Measurements from ENCODE around the gene MYH16. TPM values are rescaled to one million over a fixed set of nuclear protein-coding genes. Genes with fewer than 3 reads are reported as not detected.
"Not testable (repeated sequence)": the region's sequence is repeated elsewhere in the genome, so short reads cannot be mapped to it uniquely, and the experiment has no call there.

The MYH16 gene
- total RNA-seq, 1 donor from 2014 or later = not detected

- peaks cover 42% of the 10 kb centered on the region for H3K36me3 Mint-ChIP-seq (ENCODE audit: low read depth)
- ChIA-PET CTCF (no interaction called here), POLR2A (interaction anchor here (0.6 kb wide), 1 partner anchor 27 kb away, joined by 6 read pairs; no protein-coding TSS in a partner anchor)
- ATAC-seq (ENCODE audit: low read depth) = no peak
- H3K27me3 Mint-ChIP-seq = no peaks in the 10 kb centered on the region
- intact Hi-C loops (cut with micrococcal nuclease) = no loop called here
- no peak overlapping the region for H3K27ac Mint-ChIP-seq
- H3K9me3 Mint-ChIP-seq = no peaks in the 10 kb centered on the region
- no peak for TF ChIP-seq CTCF (IDR thresholded peaks at IDR 0.05)
- H3K4me3 Mint-ChIP-seq = no peak overlapping the region
- peaks cover 54% of the 10 kb centered on the region for H3K4me1 Mint-ChIP-seq
- DNase-seq = no peak
Measured at GRCh38 chr7:99331002-99331401, 58.4 kb downstream of the MYH16 start.

GRCh38 chr7:99339595-99339994, 67.0 kb downstream of the MYH16 start:
- ChIA-PET POLR2A (no interaction called here), CTCF (no interaction called here)
- Mint-ChIP-seq H3K4me3 (no peak overlapping the region), H3K4me1 (no peaks in the 10 kb centered on the region), H3K27ac (no peak overlapping the region), H3K27me3 (no peaks in the 10 kb centered on the region), H3K9me3 (no peaks in the 10 kb centered on the region), H3K36me3 (ENCODE audit: low read depth) (peaks cover 76% of the 10 kb centered on the region)
- ATAC-seq (ENCODE audit: low read depth) (no peak), DNase-seq (no peak)
- no peak for TF ChIP-seq CTCF (IDR thresholded peaks at IDR 0.05)
- intact Hi-C loops (cut with micrococcal nuclease) = no loop called here

- Mint-ChIP-seq H3K27ac (no peak overlapping the region), H3K9me3 (no peaks in the 10 kb centered on the region), H3K27me3 (no peaks in the 10 kb centered on the region), H3K4me3 (no peak overlapping the region), H3K36me3 (ENCODE audit: low read depth) (peaks cover 75% of the 10 kb centered on the region), H3K4me1 (no peaks in the 10 kb centered on the region)
- ATAC-seq (ENCODE audit: low read depth) (no peak), DNase-seq (no peak)
- ChIA-PET CTCF (no interaction called here), POLR2A (no interaction called here)
- TF ChIP-seq CTCF (IDR thresholded peaks at IDR 0.05) = no peak
- intact Hi-C loops (cut with micrococcal nuclease) = no loop called here
Measured at GRCh38 chr7:99340659-99341058, 68.0 kb downstream of the MYH16 start.

GRCh38 chr7:99344061-99344647, 71.5 kb downstream of the MYH16 start:
- Mint-ChIP-seq H3K36me3 (ENCODE audit: low read depth) (peaks cover 77% of the 10 kb centered on the region), H3K4me1 (no peaks in the 10 kb centered on the region), H3K4me3 (no peak overlapping the region), H3K27ac (no peak overlapping the region), H3K9me3 (no peaks in the 10 kb centered on the region), H3K27me3 (no peaks in the 10 kb centered on the region)
- ChIA-PET POLR2A (no interaction called here), CTCF (no interaction called here)
- ATAC-seq (ENCODE audit: low read depth) (no peak), DNase-seq (no peak)
- no peak for TF ChIP-seq CTCF (IDR thresholded peaks at IDR 0.05)
- intact Hi-C loops (cut with micrococcal nuclease) = no loop called here

- H3K4me3 Mint-ChIP-seq; H3K27ac Mint-ChIP-seq; DNase-seq; CTCF ChIA-PET; H3K9me3 Mint-ChIP-seq; intact Hi-C loops (cut with micrococcal nuclease); ATAC-seq (ENCODE audit: low read depth); POLR2A ChIA-PET; H3K4me1 Mint-ChIP-seq; H3K27me3 Mint-ChIP-seq: not testable (repeated sequence)
- H3K36me3 Mint-ChIP-seq (ENCODE audit: low read depth) = peaks cover 66% of the 10 kb centered on the region
Measured at GRCh38 chr7:99350641-99351040, 78.0 kb downstream of the MYH16 start.

GRCh38 chr7:99352247-99352646, 79.6 kb downstream of the MYH16 start:
- ChIA-PET CTCF (no interaction called here), POLR2A (interaction anchor here (0.6 kb wide), 1 partner anchor 532 kb away, joined by 3 read pairs; no protein-coding TSS in a partner anchor)
- no peaks in the 10 kb centered on the region for H3K9me3 Mint-ChIP-seq
- no peak overlapping the region for H3K4me3 Mint-ChIP-seq
- H3K27ac Mint-ChIP-seq = no peak overlapping the region
- TF ChIP-seq CTCF (IDR thresholded peaks at IDR 0.05) = no peak
- ATAC-seq (ENCODE audit: low read depth) (no peak), DNase-seq (no peak)
- H3K27me3 Mint-ChIP-seq = no peaks in the 10 kb centered on the region
- H3K36me3 Mint-ChIP-seq (ENCODE audit: low read depth) = peaks cover 66% of the 10 kb centered on the region
- intact Hi-C loops (cut with micrococcal nuclease) = no loop called here
- H3K4me1 Mint-ChIP-seq = no peaks in the 10 kb centered on the region
